Measurements from ENCODE around the gene SLC12A2.
A peak's percentile ranks its signal among the peaks of the same experiment; 100 is the strongest.

SLC12A2 gene

GRCh38 chr5:128097224-128097623 is 13.7 kb downstream of the SLC12A2 start:
- no peak for DNase-seq (ENCODE audit: low read depth)

- DNase-seq (ENCODE audit: low read depth): no peak
These were observed 14.2 kb downstream of the SLC12A2 start for GRCh38 chr5:128097781-128098180.

GRCh38 chr5:128099944-128100343 is 16.4 kb downstream of the SLC12A2 start:
- no peak for DNase-seq (ENCODE audit: low read depth)

- no peak for DNase-seq (ENCODE audit: low read depth)
These were observed 17.4 kb downstream of the SLC12A2 start for GRCh38 chr5:128100860-128101557.

GRCh38 chr5:128101676-128102075 is 18.1 kb downstream of the SLC12A2 start:
- peak; percentile 33 for DNase-seq (ENCODE audit: low read depth)

- no peak for DNase-seq (ENCODE audit: low read depth)
These were observed 21.6 kb downstream of the SLC12A2 start for GRCh38 chr5:128105203-128105602.

GRCh38 chr5:128109138-128109537 is 25.6 kb downstream of the SLC12A2 start:
- DNase-seq (ENCODE audit: low read depth): no peak

- no peak for DNase-seq (ENCODE audit: low read depth)
These were observed 26.2 kb downstream of the SLC12A2 start for GRCh38 chr5:128109766-128110165.

- peak; percentile 63 for DNase-seq (ENCODE audit: low read depth)
These were observed 28.4 kb downstream of the SLC12A2 start for GRCh38 chr5:128111818-128112448.

- no peak for DNase-seq (ENCODE audit: low read depth)
These were observed 32.9 kb downstream of the SLC12A2 start for GRCh38 chr5:128116445-128116844.

GRCh38 chr5:128118214-128118613 is 34.6 kb downstream of the SLC12A2 start:
- DNase-seq (ENCODE audit: low read depth): no peak

- peak; percentile 11 for DNase-seq (ENCODE audit: low read depth)
These were observed 38.1 kb downstream of the SLC12A2 start for GRCh38 chr5:128121651-128122050.

- no peak for DNase-seq (ENCODE audit: low read depth)
These were observed 40.4 kb downstream of the SLC12A2 start for GRCh38 chr5:128123936-128124335.

- DNase-seq (ENCODE audit: low read depth): no peak
These were observed 42.7 kb downstream of the SLC12A2 start for GRCh38 chr5:128126241-128126640.

GRCh38 chr5:128132499-128132898 is 48.9 kb downstream of the SLC12A2 start:
- DNase-seq (ENCODE audit: low read depth): no peak

- no peak for DNase-seq (ENCODE audit: low read depth)
These were observed 51.7 kb downstream of the SLC12A2 start for GRCh38 chr5:128135286-128135685.

- no peak for DNase-seq (ENCODE audit: low read depth)
These were observed 60.3 kb downstream of the SLC12A2 start for GRCh38 chr5:128143911-128144310.

GRCh38 chr5:128144491-128144890 is 60.9 kb downstream of the SLC12A2 start:
- DNase-seq (ENCODE audit: low read depth): peak; percentile 96

GRCh38 chr5:128146671-128147070 is 63.1 kb downstream of the SLC12A2 start:
- peak; percentile 12 for DNase-seq (ENCODE audit: low read depth)

- DNase-seq (ENCODE audit: low read depth): peak; percentile 27
These were observed 71.4 kb downstream of the SLC12A2 start for GRCh38 chr5:128154943-128155342.

GRCh38 chr5:128155776-128156175 is 72.2 kb downstream of the SLC12A2 start:
- no peak for DNase-seq (ENCODE audit: low read depth)

GRCh38 chr5:128156521-128156920 is 73.0 kb downstream of the SLC12A2 start:
- no peak for DNase-seq (ENCODE audit: low read depth)

- no peak for DNase-seq (ENCODE audit: low read depth)
These were observed 74.8 kb downstream of the SLC12A2 start for GRCh38 chr5:128158342-128158741.

- DNase-seq (ENCODE audit: low read depth): peak; percentile 74
These were observed 80.4 kb downstream of the SLC12A2 start for GRCh38 chr5:128163991-128164390.

Measured in iris pigment epithelial cell (primary cell).